HepG2 (cell line): Measurements from ENCODE around the gene RMI2. TPM values are rescaled to one million over a fixed set of nuclear protein-coding genes. Genes with fewer than 3 reads are reported as not detected.

Source experiments
- BRCA1 ChIP-seq: sonication (generic); formaldehyde crosslinking; IDR thresholded peaks from 2 replicates; pipeline ENCODE4 v1.4.0; 2020; ENCODE audit warnings: missing genetic modification reagents
- BRD4 ChIP-seq: sonication (generic); formaldehyde crosslinking; IDR thresholded peaks from 2 replicates; pipeline ENCODE4 v1.4.0; 2020; ENCODE audit warnings: missing genetic modification reagents
- HHEX ChIP-seq: IDR thresholded peaks from 2 replicates; pipeline ENCODE4 v1.6.1; 2016; ENCODE audit warnings: control low read depth
- HNF4G ChIP-seq, 2 experiments: sonication (generic) in 1 of 2; formaldehyde crosslinking in 1 of 2; IDR thresholded peaks; 2 replicates each; pipeline versions ENCODE4 v1.4.0 to v1.6.1; 2011 to 2020; ENCODE audit warnings: borderline replicate concordance in 2 of 2, low read depth in 2 of 2, mild to moderate bottlenecking in 2 of 2, low read length in 1 of 2, missing genetic modification reagents in 1 of 2, moderate library complexity in 1 of 2
- JARID2 ChIP-seq: sonication (generic); formaldehyde crosslinking; IDR thresholded peaks from 2 replicates; pipeline ENCODE4 v1.8.1; 2023; ENCODE audit warnings: missing genetic modification reagents, inconsistent platforms; ENCODE audit not compliant: insufficient replicate concordance
- NFYB ChIP-seq: sonication (generic); formaldehyde crosslinking; IDR thresholded peaks from 2 replicates; pipeline ENCODE4 v1.4.0; 2020; ENCODE audit warnings: missing genetic modification reagents
- NR2C2 ChIP-seq: sonication (generic); formaldehyde crosslinking; IDR thresholded peaks from 2 replicates; pipeline ENCODE4 v1.4.0; 2020; ENCODE audit warnings: missing genetic modification reagents, mild to moderate bottlenecking, moderate library complexity, borderline replicate concordance
- ONECUT2 ChIP-seq: sonication (generic); formaldehyde crosslinking; IDR thresholded peaks from 2 replicates; pipeline ENCODE4 v1.4.0; 2020; ENCODE audit warnings: missing genetic modification reagents
- RFX5 ChIP-seq: IDR thresholded peaks from 2 replicates; pipeline ENCODE4 v1.6.1; 2011; ENCODE audit warnings: low read depth, low read length, improper control_type of control experiment
- SP4 ChIP-seq: sonication (generic); formaldehyde crosslinking; IDR thresholded peaks from 2 replicates; pipeline ENCODE4 v1.8.1; 2023; ENCODE audit warnings: mild to moderate bottlenecking, missing genetic modification reagents
- TBL1XR1 ChIP-seq: fragments of 150-350 bp; IDR thresholded peaks from 2 replicates; pipeline ENCODE4 v1.6.1; 2014; ENCODE audit warnings: borderline replicate concordance, low read length; ENCODE audit not compliant: partially characterized antibody
- THAP11 ChIP-seq: IDR thresholded peaks from 2 replicates; pipeline ENCODE4 v1.6.1; 2016; ENCODE audit warnings: missing biosample characterization, missing genetic modification reagents
- ZFX ChIP-seq: sonication (generic); formaldehyde crosslinking; IDR thresholded peaks from 2 replicates; pipeline ENCODE4 v1.4.0; 2020; ENCODE audit warnings: mild to moderate bottlenecking, low read depth, missing genetic modification reagents, moderate library complexity
- ZMAT3 ChIP-seq: sonication (generic); formaldehyde crosslinking; conservative IDR thresholded peaks from 2 replicates; pipeline ENCODE4 v1.7.0; 2021; ENCODE audit warnings: missing genetic modification reagents
- ZNF329 ChIP-seq: sonication (generic); formaldehyde crosslinking; IDR thresholded peaks from 2 replicates; pipeline ENCODE4 v1.9.0; 2021; ENCODE audit warnings: low read depth, mild to moderate bottlenecking, missing genetic modification reagents
- ZNF331 ChIP-seq: sonication (generic); formaldehyde crosslinking; IDR thresholded peaks from 2 replicates; pipeline ENCODE4 v1.4.0; 2020; ENCODE audit warnings: missing genetic modification reagents
- ZNF563 ChIP-seq: sonication (generic); formaldehyde crosslinking; IDR thresholded peaks from 2 replicates; pipeline ENCODE4 v1.8.0; 2022; ENCODE audit warnings: mild to moderate bottlenecking, moderate library complexity, missing genetic modification reagents
- ZNF567 ChIP-seq: sonication (generic); formaldehyde crosslinking; IDR thresholded peaks from 2 replicates; pipeline ENCODE4 v1.8.1; 2023; ENCODE audit warnings: mild to moderate bottlenecking, missing genetic modification reagents, borderline replicate concordance
- ZNF577 ChIP-seq: sonication (generic); formaldehyde crosslinking; IDR thresholded peaks from 2 replicates; pipeline ENCODE4 v1.4.0; 2020; ENCODE audit warnings: mild to moderate bottlenecking, low read depth, missing genetic modification reagents, borderline replicate concordance
- ZSCAN30 ChIP-seq: sonication (generic); formaldehyde crosslinking; IDR thresholded peaks from 2 replicates; pipeline ENCODE4 v1.5.0; 2020; ENCODE audit warnings: mild to moderate bottlenecking, missing genetic modification reagents
- polyA plus RNA-seq, 8 experiments: library from polyadenylated mRNA; depleted of rRNA in 3 of 8; stranded (reverse) in 7 of 8; unstranded in 1 of 8; fragments of >200 nt; fragmentation: Illumina TruSeq in 4 of 8; extraction: Trizol in 4 of 8; gene quantifications; 2 replicates each; pipeline versions ENCODE4 v1.2.1 to v1.2.3, GENCODE V29; 2011 to 2016; ENCODE audit warnings: low read depth in 4 of 8, missing spikeins in 1 of 8, mixed read lengths in 1 of 8; ENCODE audit not compliant: insufficient read depth in 1 of 8
- total RNA-seq, 5 experiments: library from RNA; depleted of rRNA; stranded (reverse); fragments of >200 nt; fragmentation: Illumina TruSeq; extraction: Trizol; gene quantifications; 2 replicates each; pipeline ENCODE4 v1.2.3, GENCODE V29; 2016; ENCODE audit warnings: low read depth in 1 of 5
- TF ChIP-seq, protein P1 (sequence below): sonication (generic); formaldehyde crosslinking; IDR thresholded peaks from 2 replicates; pipeline ENCODE4 v1.4.0; 2020; ENCODE audit warnings: missing genetic modification reagents
- TF ChIP-seq, protein P2 (sequence below): sonication (generic); formaldehyde crosslinking; IDR thresholded peaks from 2 replicates; pipeline ENCODE4 v1.4.0; 2020; ENCODE audit warnings: missing genetic modification reagents
- TF ChIP-seq, protein P3 (sequence below): sonication (generic); formaldehyde crosslinking; conservative IDR thresholded peaks from 2 replicates; pipeline ENCODE4 v1.4.0; 2020; ENCODE audit warnings: missing genetic modification reagents
- TF ChIP-seq, protein P4 (sequence below): IDR thresholded peaks from 2 replicates; pipeline ENCODE4 v1.6.1; 2016; ENCODE audit warnings: missing genetic modification reagents, missing compliant biosample characterization
- TF ChIP-seq, protein P5 (sequence below): IDR thresholded peaks from 2 replicates; pipeline ENCODE4 v1.6.1; 2018; ENCODE audit warnings: missing genetic modification reagents, mild to moderate bottlenecking, missing compliant biosample characterization
- TF ChIP-seq, protein P6 (sequence below): IDR thresholded peaks from 2 replicates; pipeline ENCODE4 v1.6.1; 2016

Gene RMI2
- total and polyA plus RNA-seq, 2 of the 13 experiments (the other 11 are each of a cell fraction or from before 2014, with no cell fraction given), result 24.5 to 55.7 TPM

DNA sequence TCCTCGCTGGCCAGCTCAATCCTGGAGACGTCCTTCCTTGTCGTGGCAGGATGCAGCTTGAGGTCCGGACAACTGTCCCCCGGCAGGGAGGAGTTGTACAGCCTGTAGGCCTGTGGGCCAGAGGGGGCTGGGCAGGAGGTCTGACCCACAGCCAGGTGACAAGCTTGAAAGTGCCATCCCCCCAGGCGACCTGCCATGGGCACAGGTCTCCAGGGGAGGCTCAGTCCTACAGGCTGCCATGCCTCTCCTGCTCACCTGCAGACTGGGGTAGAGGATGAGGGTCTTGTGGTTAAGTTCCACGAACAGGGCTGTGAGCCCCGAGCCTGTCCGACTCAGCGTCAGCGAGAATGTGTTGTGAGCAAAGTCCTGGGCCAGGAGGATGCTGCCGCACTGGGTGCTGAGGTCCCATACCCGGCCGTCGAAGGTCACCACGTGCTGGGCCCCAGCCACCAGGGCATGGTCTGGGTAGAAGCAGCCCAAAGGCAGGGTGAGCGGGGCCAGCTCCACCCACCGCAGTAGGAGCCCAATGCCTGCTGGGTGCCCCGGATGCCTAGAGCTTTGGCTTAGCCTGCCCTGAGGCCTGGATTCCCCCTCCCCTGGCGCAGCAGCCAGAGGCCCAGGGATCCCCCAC, 39.8 kb downstream of the RMI2 start (continued):
- TF ChIP-seq TBL1XR1 (no peak), NFYB (CRISPR knock-in tag) (no peak), JARID2 (CRISPR knock-in tag) (no peak), ZNF329 (CRISPR knock-in tag) (0 out of 2 replicates have a peak, but pooled peaks have one; percentile 36), NR2C2 (no peak), ZNF567 (CRISPR knock-in tag) (no peak), SP4 (no peak), RFX5 (no peak), BRCA1 (CRISPR knock-in tag) (no peak), ZMAT3 (CRISPR knock-in tag) (no peak), ZNF331 (CRISPR knock-in tag) (no peak), ZNF563 (peak; percentile 41; the same call in 1 of the 2 replicates), ZNF577 (CRISPR knock-in tag) (no peak), ZSCAN30 (CRISPR knock-in tag) (no peak), THAP11 (CRISPR knock-in tag) (no peak), HHEX (no peak), HNF4G (IDR thresholded peaks at IDR 0.05; ENCODE audit: borderline replicate concordance, low read depth, low read length) (no peak), HNF4G (CRISPR knock-in tag; IDR thresholded peaks at IDR 0.05; ENCODE audit: borderline replicate concordance, low read depth) (no peak), ZFX (CRISPR knock-in tag) (peak; percentile 62; the same call in 1 of the 2 replicates), ONECUT2 (CRISPR knock-in tag) (no peak), BRD4 (CRISPR knock-in tag) (no peak)
- TF ChIP-seq, protein P1, sequence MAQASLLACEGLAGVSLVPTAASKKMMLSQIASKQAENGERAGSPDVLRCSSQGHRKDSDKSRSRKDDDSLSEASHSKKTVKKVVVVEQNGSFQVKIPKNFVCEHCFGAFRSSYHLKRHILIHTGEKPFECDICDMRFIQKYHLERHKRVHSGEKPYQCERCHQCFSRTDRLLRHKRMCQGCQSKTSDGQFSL, result no peak
- TF ChIP-seq, protein P2, sequence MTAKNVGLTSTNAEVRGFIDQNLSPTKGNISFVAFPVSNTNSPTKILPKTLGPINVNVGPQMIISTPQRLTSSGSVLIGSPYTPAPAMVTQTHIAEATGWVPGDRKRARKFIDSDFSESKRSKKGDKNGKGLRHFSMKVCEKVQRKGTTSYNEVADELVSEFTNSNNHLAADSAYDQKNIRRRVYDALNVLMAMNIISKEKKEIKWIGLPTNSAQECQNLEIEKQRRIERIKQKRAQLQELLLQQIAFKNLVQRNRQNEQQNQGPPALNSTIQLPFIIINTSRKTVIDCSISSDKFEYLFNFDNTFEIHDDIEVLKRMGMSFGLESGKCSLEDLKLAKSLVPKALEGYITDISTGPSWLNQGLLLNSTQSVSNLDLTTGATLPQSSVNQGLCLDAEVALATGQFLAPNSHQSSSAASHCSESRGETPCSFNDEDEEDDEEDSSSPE (CRISPR knock-in tag), result peak; percentile 26; the same call in 1 of the 2 replicates
- TF ChIP-seq, protein P3, sequence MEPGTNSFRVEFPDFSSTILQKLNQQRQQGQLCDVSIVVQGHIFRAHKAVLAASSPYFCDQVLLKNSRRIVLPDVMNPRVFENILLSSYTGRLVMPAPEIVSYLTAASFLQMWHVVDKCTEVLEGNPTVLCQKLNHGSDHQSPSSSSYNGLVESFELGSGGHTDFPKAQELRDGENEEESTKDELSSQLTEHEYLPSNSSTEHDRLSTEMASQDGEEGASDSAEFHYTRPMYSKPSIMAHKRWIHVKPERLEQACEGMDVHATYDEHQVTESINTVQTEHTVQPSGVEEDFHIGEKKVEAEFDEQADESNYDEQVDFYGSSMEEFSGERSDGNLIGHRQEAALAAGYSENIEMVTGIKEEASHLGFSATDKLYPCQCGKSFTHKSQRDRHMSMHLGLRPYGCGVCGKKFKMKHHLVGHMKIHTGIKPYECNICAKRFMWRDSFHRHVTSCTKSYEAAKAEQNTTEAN (CRISPR knock-in tag), result no peak
- TF ChIP-seq, protein P4, sequence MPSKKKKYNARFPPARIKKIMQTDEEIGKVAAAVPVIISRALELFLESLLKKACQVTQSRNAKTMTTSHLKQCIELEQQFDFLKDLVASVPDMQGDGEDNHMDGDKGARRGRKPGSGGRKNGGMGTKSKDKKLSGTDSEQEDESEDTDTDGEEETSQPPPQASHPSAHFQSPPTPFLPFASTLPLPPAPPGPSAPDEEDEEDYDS (CRISPR knock-in tag), result no peak
- TF ChIP-seq, protein P5, sequence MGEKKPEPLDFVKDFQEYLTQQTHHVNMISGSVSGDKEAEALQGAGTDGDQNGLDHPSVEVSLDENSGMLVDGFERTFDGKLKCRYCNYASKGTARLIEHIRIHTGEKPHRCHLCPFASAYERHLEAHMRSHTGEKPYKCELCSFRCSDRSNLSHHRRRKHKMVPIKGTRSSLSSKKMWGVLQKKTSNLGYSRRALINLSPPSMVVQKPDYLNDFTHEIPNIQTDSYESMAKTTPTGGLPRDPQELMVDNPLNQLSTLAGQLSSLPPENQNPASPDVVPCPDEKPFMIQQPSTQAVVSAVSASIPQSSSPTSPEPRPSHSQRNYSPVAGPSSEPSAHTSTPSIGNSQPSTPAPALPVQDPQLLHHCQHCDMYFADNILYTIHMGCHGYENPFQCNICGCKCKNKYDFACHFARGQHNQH (CRISPR knock-in tag), result no peak
- TF ChIP-seq, protein P6, sequence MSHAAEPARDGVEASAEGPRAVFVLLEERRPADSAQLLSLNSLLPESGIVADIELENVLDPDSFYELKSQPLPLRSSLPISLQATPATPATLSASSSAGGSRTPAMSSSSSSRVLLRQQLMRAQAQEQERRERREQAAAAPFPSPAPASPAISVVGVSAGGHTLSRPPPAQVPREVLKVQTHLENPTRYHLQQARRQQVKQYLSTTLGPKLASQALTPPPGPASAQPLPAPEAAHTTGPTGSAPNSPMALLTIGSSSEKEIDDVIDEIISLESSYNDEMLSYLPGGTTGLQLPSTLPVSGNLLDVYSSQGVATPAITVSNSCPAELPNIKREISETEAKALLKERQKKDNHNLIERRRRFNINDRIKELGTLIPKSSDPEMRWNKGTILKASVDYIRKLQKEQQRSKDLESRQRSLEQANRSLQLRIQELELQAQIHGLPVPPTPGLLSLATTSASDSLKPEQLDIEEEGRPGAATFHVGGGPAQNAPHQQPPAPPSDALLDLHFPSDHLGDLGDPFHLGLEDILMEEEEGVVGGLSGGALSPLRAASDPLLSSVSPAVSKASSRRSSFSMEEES (CRISPR knock-in tag), result no peak
